Measurements from ENCODE around the gene TFAP2A. TPM values are rescaled to one million over a fixed set of nuclear protein-coding genes. Genes with fewer than 3 reads are reported as not detected.

Gene TFAP2A
- total RNA-seq, 1 experiment from 2014 or later: 87.4 TPM

DNA sequence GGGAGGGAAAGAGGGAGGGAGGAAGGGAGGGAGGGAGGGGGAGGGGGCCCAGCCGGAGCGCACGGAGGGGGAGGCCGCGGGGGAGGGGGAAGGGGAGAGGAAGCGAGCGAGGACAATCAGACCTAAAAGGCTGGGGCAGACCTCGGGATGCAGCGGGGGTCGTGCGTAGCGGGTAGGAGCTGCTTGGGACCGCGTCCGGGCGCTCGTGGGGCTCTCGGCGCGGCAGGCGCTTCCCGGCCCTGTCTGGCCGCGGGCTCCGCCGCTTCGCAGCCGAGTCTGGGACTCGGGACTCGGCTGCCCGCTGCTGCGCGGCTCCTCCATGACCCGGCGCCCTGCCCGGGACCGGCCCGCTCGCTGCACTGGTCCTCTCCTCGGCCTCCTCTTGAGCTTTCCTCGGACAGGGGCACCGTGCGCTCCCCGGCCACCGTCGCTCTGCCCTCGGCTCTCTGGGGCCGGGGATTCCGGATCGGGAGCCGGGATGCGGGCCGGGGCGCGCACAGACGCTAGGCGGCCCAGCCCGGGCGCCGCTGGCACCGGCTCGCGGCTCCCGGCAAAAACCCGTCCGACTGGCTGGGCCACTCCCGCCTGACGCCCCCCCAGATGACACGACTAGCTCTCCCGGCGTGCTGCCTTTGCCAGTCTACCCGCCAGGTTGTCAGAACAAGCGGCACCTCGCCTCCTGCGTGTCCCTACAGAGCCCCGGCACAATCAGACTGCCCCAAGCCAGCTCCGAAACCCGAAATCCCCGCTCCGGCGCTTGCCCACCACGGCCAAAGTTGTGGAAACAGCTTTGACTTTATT lies 2.2 kb downstream of the TFAP2A start:
- Mint-ChIP-seq H3K4me1 (ENCODE audit: insufficient read depth, unreplicated experiment) (peaks cover 9% of the 10 kb centered on the region), H3K27ac (ENCODE audit: low read depth, unreplicated experiment) (peak overlapping the region; percentile 99), H3K9me3 (ENCODE audit: unreplicated experiment) (no peaks in the 10 kb centered on the region), H3K27me3 (ENCODE audit: insufficient read depth, unreplicated experiment) (no peaks in the 10 kb centered on the region), H3K4me3 (ENCODE audit: unreplicated experiment) (peak overlapping the region; percentile 94), H3K36me3 (ENCODE audit: insufficient read depth, unreplicated experiment) (peaks cover 72% of the 10 kb centered on the region)
- POLR2A ChIA-PET: interaction anchor here (0.7 to 14.6 kb wide), 12 partner anchors 4 to 1162 kb away, joined by 3 to 763 read pairs (median 29); partner anchors contain the start of gene TFAP2A
- TF ChIP-seq, protein P1, sequence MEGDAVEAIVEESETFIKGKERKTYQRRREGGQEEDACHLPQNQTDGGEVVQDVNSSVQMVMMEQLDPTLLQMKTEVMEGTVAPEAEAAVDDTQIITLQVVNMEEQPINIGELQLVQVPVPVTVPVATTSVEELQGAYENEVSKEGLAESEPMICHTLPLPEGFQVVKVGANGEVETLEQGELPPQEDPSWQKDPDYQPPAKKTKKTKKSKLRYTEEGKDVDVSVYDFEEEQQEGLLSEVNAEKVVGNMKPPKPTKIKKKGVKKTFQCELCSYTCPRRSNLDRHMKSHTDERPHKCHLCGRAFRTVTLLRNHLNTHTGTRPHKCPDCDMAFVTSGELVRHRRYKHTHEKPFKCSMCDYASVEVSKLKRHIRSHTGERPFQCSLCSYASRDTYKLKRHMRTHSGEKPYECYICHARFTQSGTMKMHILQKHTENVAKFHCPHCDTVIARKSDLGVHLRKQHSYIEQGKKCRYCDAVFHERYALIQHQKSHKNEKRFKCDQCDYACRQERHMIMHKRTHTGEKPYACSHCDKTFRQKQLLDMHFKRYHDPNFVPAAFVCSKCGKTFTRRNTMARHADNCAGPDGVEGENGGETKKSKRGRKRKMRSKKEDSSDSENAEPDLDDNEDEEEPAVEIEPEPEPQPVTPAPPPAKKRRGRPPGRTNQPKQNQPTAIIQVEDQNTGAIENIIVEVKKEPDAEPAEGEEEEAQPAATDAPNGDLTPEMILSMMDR (IDR thresholded peaks at IDR 0.05; ENCODE audit: unreplicated experiment): no peak
- DNase-seq (ENCODE audit: unreplicated experiment): no peak
- intact Hi-C loops (cut with micrococcal nuclease): loop anchor here (10.0 kb wide), 2 partner anchors 998 to 1268 kb away; no protein-coding TSS in a partner anchor
- CTCF ChIA-PET: interaction anchor here (0.7 to 4.8 kb wide), 9 partner anchors 7 to 1430 kb away, joined by 3 to 50 read pairs (median 6); no protein-coding TSS in a partner anchor
- BruUV-seq (replicated peaks): no TSS peak

DNA sequence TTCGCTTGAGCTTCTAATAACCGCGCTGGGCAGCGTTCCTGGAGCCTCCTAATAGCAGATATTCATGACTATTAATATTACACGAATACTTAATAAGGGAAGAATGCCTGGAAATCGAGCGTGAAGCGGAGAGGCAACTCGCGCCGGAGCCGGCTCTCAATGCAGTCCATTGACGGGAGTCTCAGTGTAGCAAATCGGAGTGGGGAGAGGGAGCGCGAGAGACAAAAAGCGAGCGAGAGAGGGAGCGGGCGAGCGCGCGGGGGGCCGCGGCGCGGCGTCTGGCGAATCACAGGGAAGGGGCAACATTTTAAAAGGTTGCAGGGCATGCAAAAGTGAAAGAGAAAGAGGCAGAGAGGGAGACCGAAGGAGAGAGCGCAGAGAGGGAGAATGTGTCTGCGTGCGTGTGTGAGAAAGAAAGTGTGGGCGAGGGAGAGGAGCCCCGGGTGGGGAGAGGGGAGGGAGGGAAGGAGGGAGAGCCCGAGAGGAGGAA lies 2.9 kb downstream of the TFAP2A start:
- H3K4me1 Mint-ChIP-seq (ENCODE audit: insufficient read depth, unreplicated experiment): peaks cover 14% of the 10 kb centered on the region
- TF ChIP-seq, protein P1 (IDR thresholded peaks at IDR 0.05; ENCODE audit: unreplicated experiment): no peak
- intact Hi-C loops (cut with micrococcal nuclease): loop anchor here (10.0 kb wide), 2 partner anchors 997 to 1267 kb away; no protein-coding TSS in a partner anchor
- H3K27me3 Mint-ChIP-seq (ENCODE audit: insufficient read depth, unreplicated experiment): no peaks in the 10 kb centered on the region
- peak overlapping the region; percentile 94 for H3K4me3 Mint-ChIP-seq (ENCODE audit: unreplicated experiment)
- H3K27ac Mint-ChIP-seq (ENCODE audit: low read depth, unreplicated experiment): peak overlapping the region; percentile 99
- DNase-seq (ENCODE audit: unreplicated experiment): peak; percentile 94
- BruUV-seq (replicated peaks): no TSS peak
- CTCF ChIA-PET: interaction anchor here (0.7 to 1.7 kb wide), 4 partner anchors 10 to 175 kb away, joined by 3 to 6 read pairs (median 5); no protein-coding TSS in a partner anchor
- POLR2A ChIA-PET: interaction anchor here (0.6 to 14.6 kb wide), 14 partner anchors 4 to 1161 kb away, joined by 3 to 763 read pairs (median 29); partner anchors contain the start of gene TFAP2A
- H3K9me3 Mint-ChIP-seq (ENCODE audit: unreplicated experiment): no peaks in the 10 kb centered on the region
- H3K36me3 Mint-ChIP-seq (ENCODE audit: insufficient read depth, unreplicated experiment): peaks cover 74% of the 10 kb centered on the region

DNA sequence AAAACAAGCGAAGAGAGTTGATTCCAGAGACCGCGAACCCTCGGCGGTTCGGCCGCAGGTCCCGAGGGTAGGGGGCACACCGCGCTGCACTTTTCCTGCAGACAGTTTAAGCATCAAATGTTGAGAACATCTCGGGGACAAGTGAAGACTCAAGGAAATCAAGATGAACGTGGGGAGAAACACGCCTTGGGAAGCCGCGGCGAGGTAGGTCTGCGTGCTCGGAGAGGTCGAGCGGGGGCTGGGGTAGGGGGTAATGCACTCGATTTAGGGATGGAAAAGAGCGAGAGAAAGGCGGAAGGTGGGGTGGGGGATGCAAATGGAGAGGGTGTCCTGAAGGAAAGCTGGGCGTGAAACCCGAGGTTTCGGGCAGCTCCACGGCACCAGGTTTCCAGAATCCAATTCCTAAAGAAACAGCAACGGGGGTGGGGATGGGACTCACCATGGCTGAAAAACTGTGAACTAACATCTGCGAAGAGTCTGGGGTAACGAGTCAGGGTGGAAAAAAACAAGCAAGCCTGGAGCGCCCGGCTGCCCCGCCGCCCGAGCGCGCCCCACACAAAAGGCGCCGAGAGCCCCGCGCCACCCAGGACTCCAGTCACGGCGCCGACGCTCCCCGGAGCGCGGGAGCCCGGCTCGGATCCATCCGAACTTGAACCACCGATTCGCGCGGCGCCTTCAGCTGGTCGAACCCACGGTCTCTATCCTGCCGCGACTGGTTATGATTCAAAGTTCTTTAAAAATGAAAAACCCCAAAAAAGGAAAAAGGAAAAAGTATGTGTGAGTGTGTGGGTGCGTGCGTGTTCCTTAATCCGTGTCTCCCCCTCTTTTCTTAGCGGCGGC lies 3.5 kb downstream of the TFAP2A start:
- Mint-ChIP-seq H3K4me3 (ENCODE audit: unreplicated experiment) (peak overlapping the region; percentile 94), H3K27ac (ENCODE audit: low read depth, unreplicated experiment) (peak overlapping the region; percentile 99), H3K9me3 (ENCODE audit: unreplicated experiment) (no peaks in the 10 kb centered on the region), H3K27me3 (ENCODE audit: insufficient read depth, unreplicated experiment) (no peaks in the 10 kb centered on the region), H3K4me1 (ENCODE audit: insufficient read depth, unreplicated experiment) (peaks cover 17% of the 10 kb centered on the region), H3K36me3 (ENCODE audit: insufficient read depth, unreplicated experiment) (peaks cover 80% of the 10 kb centered on the region)
- intact Hi-C loops (cut with micrococcal nuclease): loop anchor here (10.0 kb wide), 2 partner anchors 997 to 1267 kb away; no protein-coding TSS in a partner anchor
- ChIA-PET CTCF (interaction anchor here (0.7 to 1.0 kb wide), 2 partner anchors 15 to 175 kb away, joined by 5 read pairs; no protein-coding TSS in a partner anchor), POLR2A (interaction anchor here (0.6 to 14.6 kb wide), 15 partner anchors 3 to 1428 kb away, joined by 3 to 763 read pairs (median 4); partner anchors contain the start of gene TFAP2A)
- TSS peak; percentile 15 for BruUV-seq (replicated peaks)
- TF ChIP-seq, protein P1 (IDR thresholded peaks at IDR 0.05; ENCODE audit: unreplicated experiment): no peak
- no peak for DNase-seq (ENCODE audit: unreplicated experiment)
